Measurements from ENCODE around the gene AASDHPPT.
"Not testable (repeated sequence)": the region's sequence is repeated elsewhere in the genome, so short reads cannot be mapped to it uniquely, and the experiment has no call there.

AASDHPPT gene, protein sequence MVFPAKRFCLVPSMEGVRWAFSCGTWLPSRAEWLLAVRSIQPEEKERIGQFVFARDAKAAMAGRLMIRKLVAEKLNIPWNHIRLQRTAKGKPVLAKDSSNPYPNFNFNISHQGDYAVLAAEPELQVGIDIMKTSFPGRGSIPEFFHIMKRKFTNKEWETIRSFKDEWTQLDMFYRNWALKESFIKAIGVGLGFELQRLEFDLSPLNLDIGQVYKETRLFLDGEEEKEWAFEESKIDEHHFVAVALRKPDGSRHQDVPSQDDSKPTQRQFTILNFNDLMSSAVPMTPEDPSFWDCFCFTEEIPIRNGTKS

DNA sequence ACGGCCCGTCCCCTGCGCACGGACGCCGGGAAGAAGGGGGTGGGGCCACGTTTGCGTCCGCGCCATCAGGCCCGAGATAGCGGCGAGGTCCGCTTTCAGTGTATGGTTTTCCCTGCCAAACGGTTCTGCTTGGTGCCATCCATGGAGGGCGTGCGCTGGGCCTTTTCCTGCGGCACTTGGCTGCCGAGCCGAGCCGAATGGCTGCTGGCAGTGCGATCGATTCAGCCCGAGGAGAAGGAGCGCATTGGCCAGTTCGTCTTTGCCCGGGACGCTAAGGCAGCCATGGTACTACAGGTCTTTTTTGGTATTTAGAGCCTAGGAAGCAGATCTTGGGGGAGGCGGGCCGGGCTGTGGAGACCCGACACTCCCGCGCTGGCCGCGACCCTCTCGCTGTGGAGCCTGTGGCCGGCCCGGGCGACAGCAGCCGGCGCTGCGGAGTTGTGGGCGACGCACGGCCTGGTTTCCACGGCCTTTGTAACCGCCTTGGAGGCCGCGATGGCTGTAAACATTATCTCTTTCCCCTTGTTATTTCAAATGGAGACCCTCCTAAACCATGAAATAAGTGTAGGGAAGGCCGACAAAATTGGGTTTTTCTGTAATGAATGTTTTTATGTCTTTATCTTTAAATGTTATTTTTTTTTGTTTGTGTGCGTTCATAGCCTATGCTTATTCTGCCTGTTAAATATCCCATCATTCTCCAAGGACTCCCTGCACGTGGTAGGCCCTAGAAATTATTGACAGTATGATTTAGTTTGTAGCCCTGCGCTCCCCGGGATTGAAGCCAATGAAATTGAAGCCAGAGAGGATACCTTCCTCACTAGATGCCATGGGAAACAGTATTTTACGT, at the start of gene AASDHPPT:
TSS of gene AASDHPPT (plus strand) at position 54 of the 847 bp plus-strand sequence. CDS start at position 103, 49 bp downstream.
- no peak for DNase-seq

DNA sequence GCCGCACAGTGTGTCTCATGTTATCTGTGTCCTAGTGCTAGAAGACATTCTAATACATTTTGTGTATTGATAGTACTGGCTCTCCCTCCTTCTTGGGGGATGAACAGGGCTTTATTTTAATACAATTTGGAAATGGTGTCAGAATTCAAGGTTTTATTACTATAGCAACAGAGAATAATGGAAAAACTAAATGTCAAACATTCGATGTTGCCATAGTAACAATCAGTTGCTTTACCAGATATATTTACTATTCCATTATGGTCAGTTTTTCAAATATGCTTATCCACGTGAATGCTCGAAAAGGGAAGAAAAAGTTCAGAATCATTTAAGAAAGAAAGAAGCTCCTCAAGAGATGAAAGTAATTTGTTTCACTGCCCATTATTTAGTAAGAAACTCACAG, 46.9 kb upstream of the AASDHPPT start:
- DNase-seq, result no peak

DNA sequence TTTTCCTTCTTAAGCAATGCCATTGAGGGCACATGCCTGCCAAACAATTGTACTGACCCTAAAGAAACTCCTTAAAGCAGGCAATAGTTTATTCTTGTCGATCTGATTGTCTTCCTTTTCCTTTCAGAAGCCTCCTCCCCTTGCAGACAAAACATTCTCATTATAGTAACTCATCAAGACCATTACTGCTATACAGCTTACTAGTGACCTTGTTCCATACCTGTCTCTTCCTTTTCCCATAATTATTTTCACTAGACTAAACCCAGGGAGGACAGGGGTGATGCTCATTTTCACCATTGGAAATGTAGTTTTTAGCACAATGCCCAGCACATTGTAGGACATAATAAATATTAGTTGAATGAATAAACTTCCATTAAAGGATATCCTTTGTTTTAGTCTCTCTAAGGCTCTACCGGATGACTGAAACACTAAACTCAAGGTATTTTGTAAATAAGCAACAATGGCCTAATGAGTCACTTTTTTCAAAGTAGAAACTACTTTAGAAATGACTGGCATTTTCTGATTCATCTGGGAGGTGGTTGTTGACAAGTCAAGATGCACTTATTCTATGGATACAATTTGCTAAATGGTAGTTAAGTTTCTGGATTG, 46.2 kb upstream of the AASDHPPT start:
- DNase-seq, result no peak

DNA sequence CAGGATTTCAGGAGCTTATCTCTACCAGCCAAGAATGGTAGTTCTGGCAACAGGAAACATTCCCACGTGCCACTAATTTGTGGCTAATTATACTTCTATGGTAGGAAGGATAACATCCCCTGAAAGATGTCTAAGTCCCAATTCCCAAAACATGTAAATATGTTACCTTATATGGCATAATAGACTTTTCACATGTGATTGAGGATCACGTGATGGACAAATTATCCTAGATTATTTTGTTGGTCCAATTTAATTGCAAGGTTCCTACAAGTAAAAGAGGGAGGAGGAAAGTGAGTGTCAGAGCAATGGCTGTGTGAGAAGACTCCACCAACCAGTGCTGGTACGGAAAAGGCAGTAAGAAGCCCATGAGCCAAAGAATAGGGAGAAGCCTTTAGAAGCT, 45.5 kb upstream of the AASDHPPT start:
- no peak for DNase-seq

DNA sequence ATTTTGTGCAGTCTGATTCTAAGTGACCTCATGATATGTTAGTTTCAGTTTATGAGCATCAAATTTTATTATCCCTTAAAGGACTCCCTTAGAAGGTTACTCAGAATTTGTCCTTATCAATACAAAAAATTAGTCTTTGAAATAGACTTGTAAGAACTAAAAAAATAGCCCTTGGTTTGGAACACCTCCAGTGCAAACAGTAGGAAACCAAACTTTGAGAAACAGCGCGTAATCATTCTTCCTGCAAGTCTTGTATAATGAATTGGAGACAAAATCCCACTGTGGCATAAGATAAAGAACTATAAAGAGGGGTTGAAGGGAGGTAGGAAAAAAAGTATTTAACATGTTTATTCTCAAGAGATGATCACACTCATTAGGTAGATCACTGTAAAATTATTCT, 44.6 kb upstream of the AASDHPPT start:
- DNase-seq, result no peak

DNA sequence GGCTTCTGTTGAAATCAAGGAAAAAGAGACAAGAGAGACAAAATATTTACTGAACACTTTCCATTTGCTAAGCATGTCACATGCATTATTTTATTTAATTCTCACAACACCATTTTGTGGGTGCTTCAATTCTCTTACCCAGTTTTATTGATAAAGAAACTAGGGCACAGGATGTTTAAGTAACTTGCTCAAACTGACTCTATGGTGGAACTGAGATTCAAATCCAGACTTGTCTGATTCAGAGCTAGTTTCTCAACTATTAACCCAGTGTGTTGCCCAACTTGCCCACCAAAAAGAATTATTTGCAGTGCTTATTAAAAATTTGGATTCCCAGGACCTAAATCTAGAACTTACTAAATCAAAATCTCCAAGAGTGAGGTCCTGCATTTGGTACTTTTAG, 33.9 kb upstream of the AASDHPPT start:
- DNase-seq, result no peak

DNA sequence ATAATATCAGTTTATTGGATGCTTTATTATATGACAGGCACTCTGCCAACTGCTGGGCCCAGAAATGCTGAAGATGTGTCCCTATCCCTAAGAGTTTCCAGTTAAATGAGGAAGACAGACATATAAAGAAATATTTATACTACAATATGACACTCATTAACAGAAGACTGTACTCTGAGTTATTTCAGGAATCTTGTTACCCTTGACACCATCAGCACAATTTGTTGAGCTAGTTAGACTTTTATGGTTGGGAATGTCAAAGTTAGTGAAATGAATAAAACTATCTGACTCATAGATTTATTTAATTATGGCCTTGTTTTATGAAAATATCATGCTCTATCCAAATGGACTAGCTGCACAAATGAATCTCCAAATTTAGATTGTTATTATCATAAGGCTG, 29.8 kb upstream of the AASDHPPT start:
- DNase-seq, result no peak

DNA sequence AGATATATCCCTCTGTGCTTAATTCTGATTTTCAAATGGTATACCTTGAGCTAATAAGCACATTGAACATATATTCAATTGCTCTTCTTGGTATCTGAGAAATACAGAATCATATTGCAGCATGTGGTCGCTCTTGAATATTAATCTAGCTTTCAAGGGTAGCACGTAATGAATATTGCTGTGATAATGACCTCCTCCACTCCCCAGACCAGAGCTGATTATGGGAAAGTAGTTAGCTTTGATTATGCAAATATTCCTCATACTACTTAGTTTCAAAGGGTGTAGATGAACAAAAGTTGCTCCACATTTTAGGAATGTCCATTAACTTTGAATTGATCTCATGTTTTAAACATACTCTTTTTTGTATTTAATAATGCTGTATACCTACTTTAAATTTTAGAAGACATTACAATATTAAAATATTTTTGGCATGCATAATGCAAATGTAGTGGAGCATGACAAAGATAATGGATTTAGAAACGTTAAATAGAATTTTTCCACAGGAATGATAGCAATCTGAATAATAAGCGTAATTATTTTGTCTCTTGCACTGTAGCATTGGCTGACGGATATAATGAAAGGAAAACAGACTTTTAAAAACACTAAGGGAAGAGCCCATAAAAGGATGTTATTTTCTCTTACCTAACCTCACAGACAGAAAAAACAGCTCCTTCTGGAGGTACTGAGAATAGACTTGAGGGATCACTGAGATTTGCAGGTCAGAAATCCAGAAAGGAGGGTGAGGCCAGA, 27.6 kb upstream of the AASDHPPT start:
- no peak for DNase-seq

DNA sequence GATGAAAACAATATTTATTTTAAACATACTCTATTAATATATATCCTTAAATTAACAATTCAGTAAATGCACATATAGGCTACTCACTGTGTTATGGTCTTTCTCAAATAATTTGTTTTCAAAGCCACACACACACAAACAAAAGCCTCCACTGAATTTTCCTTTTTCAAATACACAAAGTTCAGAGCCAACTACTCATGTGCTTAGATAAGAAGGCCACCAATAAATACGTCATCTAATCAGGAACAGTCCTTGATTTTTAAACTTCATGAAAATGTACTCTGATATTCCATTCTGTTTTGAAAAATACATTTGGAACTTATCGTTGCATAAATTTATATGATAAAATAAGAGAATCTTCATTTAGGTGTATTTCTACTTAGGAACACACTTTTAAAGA, 26.4 kb upstream of the AASDHPPT start:
- no peak for DNase-seq

DNA sequence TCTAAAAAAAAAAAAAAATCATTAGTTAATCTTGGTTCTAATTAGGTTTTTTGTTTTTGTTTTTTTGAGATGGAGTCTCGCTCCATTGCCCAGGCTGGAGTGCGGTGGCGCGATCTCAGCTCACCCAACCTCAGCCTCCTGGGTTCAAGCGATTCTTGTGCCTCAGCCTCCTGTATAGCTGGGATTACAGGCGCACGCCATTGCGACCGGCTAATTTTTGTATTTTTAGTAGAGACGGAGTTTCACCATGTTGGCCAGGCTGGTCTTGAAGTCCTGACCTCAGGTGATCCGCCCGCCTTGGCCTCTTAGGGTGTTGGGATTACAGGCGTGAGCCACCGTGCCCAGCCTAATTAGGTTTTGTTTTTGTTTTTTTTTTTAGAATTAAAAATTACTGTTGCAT, 19.1 kb upstream of the AASDHPPT start:
- DNase-seq, result not testable (repeated sequence)

DNA sequence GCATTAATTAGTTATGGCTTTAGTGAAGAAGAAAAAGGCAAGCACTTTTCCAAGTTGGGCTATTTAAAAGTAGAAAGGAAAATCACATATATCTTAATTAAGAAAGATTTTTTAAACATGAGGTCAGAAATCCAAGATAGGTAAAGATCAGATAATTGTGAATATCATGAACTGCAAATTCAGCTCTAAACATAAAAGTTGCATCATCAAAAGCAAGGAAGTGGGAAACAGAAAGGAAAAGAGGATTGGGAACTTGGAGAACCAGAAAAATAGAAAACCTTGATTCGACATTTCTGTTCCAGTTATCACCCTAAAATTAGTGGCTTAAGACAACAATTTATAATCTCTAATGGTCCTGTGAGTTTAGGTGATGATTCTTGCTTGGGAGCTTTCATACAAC, 17.8 kb upstream of the AASDHPPT start:
- DNase-seq, result no peak

DNA sequence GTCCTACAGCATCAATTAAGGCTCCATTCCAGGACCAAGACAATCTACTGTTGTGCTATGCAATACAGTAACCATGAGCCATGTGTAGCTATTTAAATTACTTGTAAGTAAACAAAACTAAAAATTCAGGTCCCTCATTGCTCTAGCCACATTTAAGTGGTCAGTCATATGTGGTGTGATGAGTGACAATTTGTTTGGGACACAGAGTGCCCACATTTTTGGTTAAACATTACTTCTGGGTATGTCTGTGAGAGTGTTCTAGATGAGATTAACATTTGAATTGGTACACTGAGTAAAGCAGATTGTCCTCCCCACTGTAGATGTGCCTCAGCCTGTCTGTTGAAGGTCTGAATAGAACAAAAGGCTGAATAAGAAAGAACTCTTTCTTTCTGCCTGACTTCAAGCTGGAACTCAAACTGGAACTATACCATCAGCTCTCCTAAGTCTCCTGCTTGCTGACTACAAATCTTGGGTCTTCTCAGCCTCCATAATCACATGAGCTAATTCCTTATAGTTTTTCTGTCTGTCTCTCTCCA, 16.1 kb upstream of the AASDHPPT start:
- DNase-seq, result no peak

DNA sequence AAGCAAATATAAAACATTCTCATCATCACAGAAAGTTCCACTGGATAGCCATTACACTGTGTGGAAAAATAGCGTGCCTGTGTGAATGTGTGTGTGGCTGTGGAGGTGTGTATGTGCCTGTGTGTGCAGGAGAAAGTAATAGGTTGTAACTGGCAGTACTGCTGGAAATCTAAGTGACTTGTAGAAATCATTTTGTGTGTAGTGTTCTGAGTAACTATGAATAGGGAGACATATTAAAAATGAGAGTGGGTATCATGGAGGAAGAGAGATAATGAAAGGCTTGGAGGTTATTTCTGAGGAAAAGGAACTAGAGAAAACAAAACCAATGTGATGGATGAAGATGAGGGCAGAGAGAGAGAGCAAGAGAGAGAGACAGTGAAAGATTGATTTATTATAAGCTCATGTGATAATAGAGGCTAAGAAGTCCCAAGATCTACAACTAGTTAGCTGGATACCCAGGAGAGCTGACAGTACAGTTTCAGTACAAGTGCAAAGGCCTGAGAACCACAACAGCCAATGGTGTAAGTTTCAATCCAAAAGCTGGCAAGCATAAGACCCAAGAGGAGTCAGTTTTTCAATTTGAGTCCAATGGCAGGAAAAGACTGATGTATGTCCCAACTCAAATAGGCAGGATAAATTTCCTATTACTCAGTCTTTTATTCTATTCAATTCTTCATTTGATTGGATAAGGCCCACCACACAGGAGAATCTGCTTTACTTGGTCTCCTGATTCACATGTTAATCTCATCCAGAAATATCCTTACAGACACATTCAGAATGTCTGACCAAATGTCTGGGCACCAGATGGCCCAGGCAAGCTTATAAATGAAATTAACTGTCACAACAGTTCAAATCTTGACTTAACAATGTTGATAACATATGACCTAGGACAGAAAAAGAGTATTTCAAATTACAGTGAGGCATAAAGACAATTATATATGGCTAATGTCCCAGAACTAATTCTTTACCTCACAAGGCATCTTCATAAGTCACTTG, 15.2 kb upstream of the AASDHPPT start:
- DNase-seq, result no peak

DNA sequence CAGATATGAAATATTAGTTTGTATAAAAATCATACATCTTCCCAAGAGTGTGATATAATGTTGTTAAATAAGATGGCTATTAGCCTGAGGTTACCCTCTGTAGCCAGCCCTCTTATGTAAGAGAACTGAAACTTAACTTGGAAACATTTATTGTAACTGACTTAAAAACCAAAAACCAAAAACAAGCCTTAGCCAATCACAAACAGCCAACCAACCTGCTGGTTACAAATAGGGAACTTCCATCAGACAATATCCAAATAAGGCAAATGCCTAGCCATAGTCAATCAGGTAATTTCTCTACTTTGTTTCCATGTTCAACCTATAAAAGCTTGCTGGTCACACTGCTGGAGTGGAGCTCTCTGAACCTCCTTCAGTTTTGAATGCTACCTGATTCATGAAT, 14.5 kb upstream of the AASDHPPT start:
- DNase-seq, result no peak

DNA sequence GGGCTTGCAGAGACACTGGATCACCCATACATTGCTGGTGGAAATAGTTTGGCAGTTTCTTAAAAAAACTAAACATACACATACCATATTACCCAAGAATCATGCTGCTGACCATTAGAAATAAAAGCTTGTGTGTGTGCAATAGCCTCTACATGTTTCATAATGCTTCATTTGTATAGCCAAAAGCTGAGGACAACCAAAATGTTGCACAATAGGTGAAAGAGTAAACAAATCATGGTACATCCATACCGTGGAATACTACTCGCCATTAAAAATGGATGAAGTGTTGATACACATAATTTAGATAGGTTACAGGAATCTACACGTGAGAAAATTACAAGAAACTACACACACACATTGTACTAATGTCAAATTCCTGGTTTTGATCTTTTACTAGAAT, 6.9 kb upstream of the AASDHPPT start:
- no peak for DNase-seq

DNA sequence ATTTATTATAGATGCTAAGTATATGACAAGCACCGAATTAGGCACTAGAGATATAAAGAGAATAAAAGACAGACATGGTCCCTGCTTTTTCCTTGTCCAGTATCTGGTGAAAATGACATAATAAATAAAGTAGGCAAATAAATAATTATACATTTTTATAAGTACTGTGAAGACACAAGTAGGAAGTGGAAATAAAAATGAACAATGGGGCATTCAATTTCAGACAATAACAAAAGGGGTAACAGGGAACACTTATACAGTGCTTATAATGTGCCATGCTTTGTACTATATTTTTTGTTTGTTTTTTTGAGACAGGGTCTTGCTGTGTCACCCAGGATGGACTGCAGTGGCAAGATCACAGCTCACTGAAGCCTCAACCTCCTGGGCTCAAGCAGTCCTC, 4.7 kb upstream of the AASDHPPT start:
- DNase-seq, result no peak

DNA sequence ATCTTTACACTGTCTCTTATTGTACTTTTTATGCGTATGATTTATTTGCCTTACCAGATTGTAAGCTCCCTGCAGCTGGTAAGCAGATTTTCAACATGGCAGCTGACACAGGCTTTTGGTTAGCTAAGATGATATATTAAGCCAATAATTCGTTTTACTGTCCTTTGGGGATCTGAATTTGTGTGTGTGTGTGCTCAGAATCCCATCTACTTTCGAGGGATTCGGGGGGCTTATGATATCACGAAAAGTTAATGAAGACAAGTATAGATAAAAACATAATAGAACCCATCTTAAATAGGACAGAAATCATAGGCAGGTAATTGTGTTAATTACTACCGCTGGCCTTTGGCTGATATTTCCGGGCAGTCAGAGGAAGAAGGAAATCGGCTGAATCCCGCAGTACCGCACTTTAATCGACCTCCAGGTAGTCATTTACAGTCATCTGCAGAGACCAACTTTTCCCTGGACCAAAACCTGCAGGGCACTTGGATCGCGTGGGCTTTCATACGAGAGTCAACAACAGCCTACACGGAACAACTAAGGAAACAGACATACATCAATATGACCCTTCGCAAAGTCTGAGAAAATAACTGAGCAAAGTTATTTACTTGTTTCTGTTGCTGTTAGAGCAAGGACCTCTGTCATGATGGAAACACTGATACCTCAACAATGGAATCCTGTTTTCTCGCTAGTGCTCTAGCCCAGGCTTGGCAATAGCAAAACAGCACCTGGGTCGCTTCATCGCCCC, 1.1 kb upstream of the AASDHPPT start:
- DNase-seq, result peak; percentile 12

DNA sequence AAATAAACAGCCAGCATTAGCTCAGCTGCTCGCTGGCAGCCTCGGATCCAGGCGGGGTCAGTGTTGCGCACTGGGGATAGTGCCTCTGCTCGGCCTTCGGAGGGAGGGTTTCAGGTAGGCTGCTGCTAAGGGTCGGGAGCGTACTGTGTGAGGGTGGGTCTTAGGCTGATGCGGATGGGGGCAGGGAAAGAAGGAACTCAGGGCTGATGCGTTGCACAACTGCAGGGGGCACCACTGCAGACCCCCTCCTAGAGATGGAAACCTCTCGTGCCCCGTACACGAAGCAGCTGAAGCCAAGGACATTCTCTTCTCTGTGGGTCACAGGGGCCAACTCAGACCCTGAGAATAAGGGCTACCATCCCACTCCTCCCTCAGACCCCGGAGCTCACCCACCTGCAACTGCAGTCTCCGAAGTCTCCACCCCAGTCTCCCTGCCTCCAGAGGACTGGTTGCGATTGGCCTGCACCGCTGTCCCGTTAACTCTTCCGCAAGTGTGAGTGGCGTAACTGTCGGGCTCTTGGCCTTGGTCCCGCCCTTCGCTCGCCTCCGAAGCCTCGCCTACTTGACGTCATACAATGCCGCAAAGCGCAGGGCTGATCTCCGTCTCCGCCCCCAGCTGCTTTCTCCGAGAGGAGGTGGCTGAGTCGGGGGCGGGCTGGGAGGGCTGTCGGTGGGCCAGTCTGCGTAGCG, 398 bp upstream of the AASDHPPT start, which contains the start of gene KBTBD3:
TSS of gene KBTBD3 (minus strand) at position 429 of the 690 bp plus-strand sequence. CDS start 18,250 bp downstream, outside the sequence.
- peak; percentile 98 for DNase-seq

DNA sequence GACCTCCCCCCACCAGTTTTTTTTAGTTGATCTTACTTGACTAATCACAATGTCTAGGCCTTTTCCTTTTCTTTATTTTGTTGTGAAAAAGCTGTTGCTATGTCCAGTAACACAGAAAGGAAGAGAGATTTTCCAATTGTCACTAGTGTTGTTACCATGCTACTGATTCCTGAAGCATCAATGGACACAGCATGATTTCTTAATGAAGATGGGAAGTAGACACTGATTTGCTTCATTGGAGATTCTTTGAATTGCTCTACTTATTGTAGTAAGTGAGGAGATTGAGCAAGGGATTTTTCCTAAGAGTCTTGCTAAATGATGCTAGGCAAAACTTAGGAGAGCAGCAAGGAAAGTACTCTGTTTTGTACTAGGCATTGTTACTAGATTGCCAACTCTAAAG, 4.6 kb downstream of the AASDHPPT start:
- no peak for DNase-seq

DNA sequence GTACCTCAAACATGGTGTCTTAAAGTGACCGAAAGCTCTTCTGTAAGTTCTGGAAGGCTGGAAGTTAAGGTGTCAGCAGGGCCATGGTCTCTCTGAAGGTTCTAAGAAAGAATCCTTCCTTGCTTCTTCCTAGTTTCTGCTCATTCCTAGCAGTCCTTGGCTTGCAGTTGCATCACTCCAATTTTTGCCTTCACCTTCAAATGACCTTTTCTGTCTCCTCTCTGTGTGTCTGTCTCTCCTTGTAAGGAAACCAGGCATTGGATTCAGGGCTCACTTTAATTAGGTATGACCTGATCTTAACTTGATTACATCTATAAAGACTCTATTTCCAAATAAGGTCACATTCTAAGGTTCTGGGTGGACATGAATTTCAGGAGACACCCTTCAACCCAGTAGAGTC, 8.7 kb downstream of the AASDHPPT start:
- no peak for DNase-seq

Data from activated CD8-positive, alpha-beta memory T cell treated with anti-CD3 and anti-CD28 coated beads, Interleukin-2, amount 50 U/mL, for 4 hours (primary cell).